Measurements from ENCODE around the gene GIGYF1.

GIGYF1 gene

DNA sequence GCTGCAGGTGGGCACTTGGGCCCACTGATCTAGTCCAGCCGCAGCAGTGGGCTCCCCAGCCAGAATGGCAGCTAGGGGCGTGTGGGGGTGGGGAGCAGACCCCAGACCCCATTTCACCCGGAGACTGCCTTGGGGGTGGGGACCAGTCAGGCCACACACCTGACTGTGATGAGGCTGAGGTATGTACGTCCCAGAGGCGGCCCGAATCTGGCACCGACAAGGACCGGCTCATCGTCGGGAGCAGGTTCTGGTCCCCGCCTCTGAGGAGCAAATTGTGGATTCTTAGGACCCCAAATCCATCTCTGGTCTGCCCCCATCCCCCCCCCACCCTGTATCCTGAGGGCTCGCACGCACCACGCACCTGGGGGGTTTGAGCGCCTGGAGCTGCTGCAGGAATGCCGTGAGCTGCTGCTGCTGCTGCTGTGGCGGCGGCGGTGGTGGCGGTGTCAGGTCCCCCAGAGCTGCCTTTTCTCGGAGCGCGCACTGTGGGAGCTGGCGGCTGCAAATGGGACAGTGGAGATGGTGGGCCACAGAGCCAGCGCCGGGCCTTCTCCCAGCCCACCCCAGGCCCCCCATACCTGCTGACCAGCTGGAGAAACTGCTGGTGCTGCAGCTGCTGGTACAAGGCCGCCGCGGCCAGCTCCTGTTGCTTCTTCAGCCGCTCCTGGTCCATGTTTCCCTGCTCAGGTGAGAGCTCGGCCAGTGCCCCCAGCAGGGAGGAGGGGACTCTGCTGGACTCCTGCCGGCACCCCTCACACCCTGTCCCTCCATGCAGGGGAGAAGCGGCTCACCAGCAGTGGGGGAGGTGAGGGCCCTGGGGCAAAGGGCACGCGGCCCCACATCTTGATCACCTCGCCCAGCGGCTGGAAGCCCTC lies 10.2 kb downstream of the GIGYF1 start:
- no peak for DNase-seq
- no peaks in the 10 kb centered on the region for H3K27me3 Mint-ChIP-seq (ENCODE audit: low read depth, poor library complexity)
- TF ChIP-seq, protein P1, sequence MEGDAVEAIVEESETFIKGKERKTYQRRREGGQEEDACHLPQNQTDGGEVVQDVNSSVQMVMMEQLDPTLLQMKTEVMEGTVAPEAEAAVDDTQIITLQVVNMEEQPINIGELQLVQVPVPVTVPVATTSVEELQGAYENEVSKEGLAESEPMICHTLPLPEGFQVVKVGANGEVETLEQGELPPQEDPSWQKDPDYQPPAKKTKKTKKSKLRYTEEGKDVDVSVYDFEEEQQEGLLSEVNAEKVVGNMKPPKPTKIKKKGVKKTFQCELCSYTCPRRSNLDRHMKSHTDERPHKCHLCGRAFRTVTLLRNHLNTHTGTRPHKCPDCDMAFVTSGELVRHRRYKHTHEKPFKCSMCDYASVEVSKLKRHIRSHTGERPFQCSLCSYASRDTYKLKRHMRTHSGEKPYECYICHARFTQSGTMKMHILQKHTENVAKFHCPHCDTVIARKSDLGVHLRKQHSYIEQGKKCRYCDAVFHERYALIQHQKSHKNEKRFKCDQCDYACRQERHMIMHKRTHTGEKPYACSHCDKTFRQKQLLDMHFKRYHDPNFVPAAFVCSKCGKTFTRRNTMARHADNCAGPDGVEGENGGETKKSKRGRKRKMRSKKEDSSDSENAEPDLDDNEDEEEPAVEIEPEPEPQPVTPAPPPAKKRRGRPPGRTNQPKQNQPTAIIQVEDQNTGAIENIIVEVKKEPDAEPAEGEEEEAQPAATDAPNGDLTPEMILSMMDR (IDR thresholded peaks at IDR 0.05), result no peak
- H3K4me1 Mint-ChIP-seq, result peaks cover 21% of the 10 kb centered on the region
- H3K4me3 Mint-ChIP-seq, result no peak overlapping the region
- H3K36me3 Mint-ChIP-seq (ENCODE audit: low read depth), result peaks cover 17% of the 10 kb centered on the region
- H3K27ac Mint-ChIP-seq, result peak overlapping the region; percentile 68
- H3K9me3 Mint-ChIP-seq, result no peaks in the 10 kb centered on the region

DNA sequence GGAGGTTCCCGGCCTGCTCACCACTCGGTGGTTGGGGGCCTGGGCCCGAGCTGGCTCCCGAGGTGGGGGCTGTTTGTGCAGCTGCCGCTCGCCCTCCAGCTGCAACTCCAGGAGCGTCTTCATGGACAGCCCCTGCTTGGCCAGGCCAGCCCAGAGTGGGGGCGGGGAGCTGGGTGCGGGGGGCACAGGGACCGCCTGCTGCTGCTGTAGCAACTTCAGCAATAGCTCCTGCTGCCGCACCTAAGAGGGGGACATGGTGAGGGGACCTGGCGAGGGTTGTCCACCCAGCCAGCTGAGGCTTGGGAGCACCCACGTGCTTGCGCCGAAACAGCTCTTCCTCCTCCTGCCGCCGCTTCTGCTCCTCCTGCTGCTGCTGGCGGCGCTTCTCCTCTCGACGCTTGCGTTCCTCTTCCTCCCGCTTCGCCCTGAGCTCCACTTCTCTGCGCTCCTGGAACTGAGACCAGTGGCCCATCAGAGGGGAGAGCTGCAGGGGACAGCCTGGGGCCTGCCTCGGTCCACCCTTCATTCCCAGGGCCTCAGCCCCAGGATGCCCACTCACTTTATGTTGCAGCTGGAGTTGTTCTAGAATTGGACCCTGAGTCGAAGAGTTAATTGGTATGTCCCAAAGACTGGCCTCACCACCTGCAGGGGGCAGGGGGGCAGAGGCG lies 10.9 kb downstream of the GIGYF1 start:
- DNase-seq, result no peak
- H3K9me3 Mint-ChIP-seq, result no peaks in the 10 kb centered on the region
- peaks cover 16% of the 10 kb centered on the region for H3K36me3 Mint-ChIP-seq (ENCODE audit: low read depth)
- peaks cover 17% of the 10 kb centered on the region for H3K4me1 Mint-ChIP-seq
- peak overlapping the region; percentile 68 for H3K27ac Mint-ChIP-seq
- H3K4me3 Mint-ChIP-seq, result no peak overlapping the region
- H3K27me3 Mint-ChIP-seq (ENCODE audit: low read depth, poor library complexity), result no peaks in the 10 kb centered on the region
- TF ChIP-seq, protein P1 (IDR thresholded peaks at IDR 0.05), result no peak

DNA sequence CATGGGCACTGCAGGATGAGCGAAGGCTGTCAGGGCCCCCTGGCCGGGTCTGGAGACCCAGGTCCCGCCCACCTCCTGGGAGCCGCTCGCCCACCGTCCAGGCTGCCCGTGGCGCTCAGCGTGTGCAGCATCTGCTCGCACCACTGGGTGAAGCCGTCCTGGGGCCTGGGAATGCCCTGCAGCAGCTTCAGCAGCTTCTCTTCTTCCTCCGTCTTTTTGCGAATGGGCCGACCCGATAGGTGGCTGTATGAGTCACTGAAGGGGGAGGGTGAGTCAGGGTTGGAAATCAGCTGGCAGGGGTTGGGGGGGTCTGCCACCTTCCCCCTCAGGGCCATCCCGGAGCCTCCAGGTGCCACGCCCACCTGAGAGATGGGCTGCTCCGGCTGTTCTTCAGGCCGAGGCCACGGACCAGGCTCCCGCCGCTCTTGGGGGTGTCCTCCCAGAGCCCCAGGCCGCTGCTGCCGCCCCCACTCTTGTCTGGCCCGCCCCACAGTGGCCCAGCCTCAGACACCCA lies 11.8 kb downstream of the GIGYF1 start:
- H3K27me3 Mint-ChIP-seq (ENCODE audit: low read depth, poor library complexity), result no peaks in the 10 kb centered on the region
- H3K9me3 Mint-ChIP-seq, result no peaks in the 10 kb centered on the region
- no peak overlapping the region for H3K4me3 Mint-ChIP-seq
- DNase-seq, result no peak
- TF ChIP-seq, protein P1 (IDR thresholded peaks at IDR 0.05), result no peak
- H3K27ac Mint-ChIP-seq, result no peak overlapping the region
- H3K36me3 Mint-ChIP-seq (ENCODE audit: low read depth), result peaks cover 20% of the 10 kb centered on the region
- H3K4me1 Mint-ChIP-seq, result peaks cover 20% of the 10 kb centered on the region

DNA sequence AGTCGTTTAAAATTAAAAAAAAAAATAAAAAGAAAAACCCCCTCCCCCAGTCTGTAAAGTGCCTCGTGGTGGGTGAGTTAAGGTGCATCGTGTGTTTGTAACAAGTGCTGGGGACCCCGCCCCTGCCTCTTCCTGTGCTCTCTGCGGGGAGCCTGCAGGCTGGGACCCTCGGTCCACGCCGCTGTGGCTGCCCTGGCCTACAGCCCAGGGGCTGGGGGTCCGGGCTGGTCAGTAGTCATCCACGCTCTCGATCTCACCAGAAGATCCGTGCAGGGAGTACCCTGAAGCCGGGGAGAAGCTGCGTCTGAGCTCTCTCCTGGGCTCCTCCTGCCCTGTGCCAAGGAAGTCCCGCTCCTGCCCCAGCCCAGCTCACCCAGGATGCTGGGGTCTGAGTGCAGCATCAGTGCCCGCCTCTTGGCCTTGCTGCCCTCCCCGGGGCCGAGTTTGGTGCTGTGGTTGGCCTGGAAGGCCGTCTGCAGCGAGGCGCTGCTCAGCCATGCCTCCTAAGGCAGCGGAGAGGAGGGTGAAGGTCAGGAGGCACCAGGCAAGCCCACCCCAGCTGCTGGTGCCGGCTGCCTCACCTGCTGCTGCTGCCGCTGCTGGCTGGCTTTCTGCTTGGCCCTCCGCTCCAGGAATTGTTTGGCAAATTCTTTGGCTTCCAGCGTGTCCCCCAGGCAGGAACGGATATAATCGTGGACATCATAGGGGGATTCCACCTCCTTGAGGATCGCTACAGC lies 12.4 kb downstream of the GIGYF1 start:
- H3K9me3 Mint-ChIP-seq, result no peaks in the 10 kb centered on the region
- peaks cover 24% of the 10 kb centered on the region for H3K4me1 Mint-ChIP-seq
- peaks cover 20% of the 10 kb centered on the region for H3K36me3 Mint-ChIP-seq (ENCODE audit: low read depth)
- TF ChIP-seq, protein P1 (IDR thresholded peaks at IDR 0.05), result no peak
- no peak overlapping the region for H3K4me3 Mint-ChIP-seq
- H3K27ac Mint-ChIP-seq, result no peak overlapping the region
- no peak for DNase-seq
- H3K27me3 Mint-ChIP-seq (ENCODE audit: low read depth, poor library complexity), result no peaks in the 10 kb centered on the region

DNA sequence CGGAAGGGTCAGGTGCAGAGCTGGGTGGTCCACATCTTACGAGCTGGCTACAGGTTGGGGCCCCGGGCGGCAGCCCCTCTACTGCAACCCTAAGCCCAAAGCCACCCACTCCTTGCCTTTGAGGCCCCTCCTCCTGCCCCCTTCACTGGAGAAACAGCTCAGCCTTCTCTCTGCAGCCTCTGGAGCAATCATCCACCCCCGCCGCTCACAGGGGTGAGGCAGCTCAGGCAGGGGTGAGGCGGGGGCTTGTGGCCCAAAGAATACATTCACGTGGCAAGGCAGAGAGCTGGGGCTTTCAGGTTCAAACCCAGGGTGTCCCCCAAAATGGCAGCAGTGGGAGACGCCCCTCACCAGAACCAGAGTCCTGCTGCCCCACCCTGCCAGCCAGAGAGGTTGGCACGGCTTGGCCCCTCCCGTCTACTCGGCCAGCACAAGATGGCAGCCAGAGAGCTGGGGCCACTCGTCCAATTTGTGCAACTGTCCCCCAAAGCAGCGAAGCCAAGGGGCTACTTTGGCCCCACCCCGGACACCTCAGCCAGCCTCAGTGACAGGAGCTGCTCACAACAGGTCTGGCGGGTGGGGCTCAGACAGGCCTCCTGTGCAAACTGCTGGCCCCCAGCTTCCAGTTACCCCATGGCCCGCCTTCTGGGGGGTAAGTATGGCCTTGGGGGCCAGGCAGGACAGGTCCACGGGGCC lies 13.3 kb downstream of the GIGYF1 start:
- no peak for DNase-seq
- Mint-ChIP-seq H3K27me3 (ENCODE audit: low read depth, poor library complexity) (no peaks in the 10 kb centered on the region), H3K4me3 (no peak overlapping the region), H3K27ac (no peak overlapping the region), H3K9me3 (no peaks in the 10 kb centered on the region), H3K4me1 (peaks cover 29% of the 10 kb centered on the region), H3K36me3 (ENCODE audit: low read depth) (peaks cover 20% of the 10 kb centered on the region)
- TF ChIP-seq, protein P1 (IDR thresholded peaks at IDR 0.05), result no peak

Measured in nephron progenitor cell (in vitro differentiated cells).